Measurements from ENCODE around the gene SLC27A1. TPM values are rescaled to one million over a fixed set of nuclear protein-coding genes. Genes with fewer than 3 reads are reported as not detected.

SLC27A1 gene
- total RNA-seq, 2 donors from 2014 or later: 11.8 to 16.9 TPM

DNA sequence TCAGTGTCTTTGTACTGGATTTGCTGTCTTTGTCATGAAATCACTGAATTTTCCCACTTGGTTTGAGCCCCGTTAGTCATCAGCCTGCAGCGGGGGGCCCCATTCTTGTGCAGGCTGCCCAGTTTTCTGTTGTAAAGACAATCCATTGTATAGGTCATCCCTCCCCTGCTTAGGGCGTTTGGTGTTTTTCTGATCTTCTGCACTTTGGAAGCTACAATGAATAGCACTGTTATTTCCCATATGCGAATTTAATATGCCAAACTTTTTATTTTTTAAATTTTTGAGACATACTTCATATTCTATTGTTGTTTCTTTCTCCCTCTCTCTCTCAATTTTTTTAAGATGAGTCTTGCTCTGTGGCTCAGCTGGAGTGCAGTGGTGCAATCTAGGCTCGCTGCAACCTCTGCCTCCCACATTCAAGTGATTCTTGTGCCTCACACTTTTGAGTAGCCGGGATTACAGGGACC, 9.0 kb downstream of the SLC27A1 start:
- H3K9ac ChIP-seq (ENCODE audit: extremely low read depth, low read length, poor library complexity, severe bottlenecking): no peak overlapping the region
- H3K36me3 Mint-ChIP-seq (ENCODE audit: low read depth): no peaks in the 10 kb centered on the region
- no peak for TF ChIP-seq CTCF (conservative IDR thresholded peaks at IDR 0.05)
- no peaks in the 10 kb centered on the region for H3K4me1 ChIP-seq (ENCODE audit: control insufficient read depth, insufficient read depth, low read length)
- H3K4me1 Mint-ChIP-seq: no peaks in the 10 kb centered on the region
- no peak overlapping the region for H3K4me3 Mint-ChIP-seq
- no peak for DNase-seq
- H3K27ac ChIP-seq (ENCODE audit: low read depth, low read length): peak overlapping the region; percentile 52
- H3K9me3 ChIP-seq (ENCODE audit: control insufficient read depth, low read length): no peaks in the 10 kb centered on the region
- WGBS, 2 experiments (ENCODE audit: insufficient coverage in 1 of 2, insufficient read length in 1 of 2): 66 to 70% methylated on average over 5 to 6 of the region's 6 CpGs
- H3K36me3 ChIP-seq (ENCODE audit: control insufficient read depth, insufficient read depth, low read length): no peaks in the 10 kb centered on the region
- no peaks in the 10 kb centered on the region for H3K27me3 Mint-ChIP-seq (ENCODE audit: insufficient read depth)
- H3K27me3 ChIP-seq (ENCODE audit: control insufficient read depth, insufficient read depth, low read length, poor library complexity, severe bottlenecking): no peaks in the 10 kb centered on the region
- H3K4me3 ChIP-seq (ENCODE audit: low read length): no peak overlapping the region
- no peak overlapping the region for H3K27ac Mint-ChIP-seq
- no peaks in the 10 kb centered on the region for H3K9me3 Mint-ChIP-seq

- Histone ChIP-seq H3K9me3 (ENCODE audit: control insufficient read depth, low read length) (no peaks in the 10 kb centered on the region), H3K4me3 (ENCODE audit: low read length) (no peak overlapping the region), H3K27ac (ENCODE audit: low read depth, low read length) (no peak overlapping the region), H3K36me3 (ENCODE audit: control insufficient read depth, insufficient read depth, low read length) (no peaks in the 10 kb centered on the region), H3K27me3 (ENCODE audit: control insufficient read depth, insufficient read depth, low read length, poor library complexity, severe bottlenecking) (no peaks in the 10 kb centered on the region), H3K4me1 (ENCODE audit: control insufficient read depth, insufficient read depth, low read length) (no peaks in the 10 kb centered on the region), H3K9ac (ENCODE audit: extremely low read depth, low read length, poor library complexity, severe bottlenecking) (no peak overlapping the region)
- no peak for TF ChIP-seq CTCF (conservative IDR thresholded peaks at IDR 0.05)
- Mint-ChIP-seq H3K27me3 (ENCODE audit: insufficient read depth) (no peaks in the 10 kb centered on the region), H3K4me1 (no peaks in the 10 kb centered on the region), H3K9me3 (no peaks in the 10 kb centered on the region), H3K36me3 (ENCODE audit: low read depth) (no peaks in the 10 kb centered on the region), H3K4me3 (no peak overlapping the region), H3K27ac (no peak overlapping the region)
- DNase-seq: no peak
- WGBS, 2 experiments (ENCODE audit: insufficient coverage in 1 of 2, insufficient read length in 1 of 2): 90 to 97% methylated on average over 11 to 13 of the region's 13 CpGs
Measured at GRCh38 chr19:17481986-17482385, 11.7 kb downstream of the SLC27A1 start.

- Histone ChIP-seq H3K4me3 (ENCODE audit: low read length) (no peak overlapping the region), H3K27me3 (ENCODE audit: control insufficient read depth, insufficient read depth, low read length, poor library complexity, severe bottlenecking) (no peaks in the 10 kb centered on the region), H3K4me1 (ENCODE audit: control insufficient read depth, insufficient read depth, low read length) (no peaks in the 10 kb centered on the region), H3K36me3 (ENCODE audit: control insufficient read depth, insufficient read depth, low read length) (no peaks in the 10 kb centered on the region), H3K9ac (ENCODE audit: extremely low read depth, low read length, poor library complexity, severe bottlenecking) (no peak overlapping the region), H3K9me3 (ENCODE audit: control insufficient read depth, low read length) (no peaks in the 10 kb centered on the region), H3K27ac (ENCODE audit: low read depth, low read length) (no peak overlapping the region)
- no peaks in the 10 kb centered on the region for H3K4me1 Mint-ChIP-seq
- H3K9me3 Mint-ChIP-seq: no peaks in the 10 kb centered on the region
- 79 to 91% methylated on average over 3 of the region's 3 CpGs for WGBS, 2 experiments (ENCODE audit: insufficient coverage in 1 of 2, insufficient read length in 1 of 2)
- DNase-seq: no peak
- no peaks in the 10 kb centered on the region for H3K27me3 Mint-ChIP-seq (ENCODE audit: insufficient read depth)
- no peaks in the 10 kb centered on the region for H3K36me3 Mint-ChIP-seq (ENCODE audit: low read depth)
- no peak for TF ChIP-seq CTCF (conservative IDR thresholded peaks at IDR 0.05)
- no peak overlapping the region for H3K27ac Mint-ChIP-seq
- no peak overlapping the region for H3K4me3 Mint-ChIP-seq
Measured at GRCh38 chr19:17482877-17483604, 12.7 kb downstream of the SLC27A1 start.
